ENCODE data around the gene TCF7L2. TPM values are rescaled to one million over a fixed set of nuclear protein-coding genes. Genes with fewer than 3 reads are reported as not detected.
A peak's percentile ranks its signal among the peaks of the same experiment; 100 is the strongest.

Gene TCF7L2
- total RNA-seq, 1 experiment from 2014 or later, result 22.1 TPM

DNA sequence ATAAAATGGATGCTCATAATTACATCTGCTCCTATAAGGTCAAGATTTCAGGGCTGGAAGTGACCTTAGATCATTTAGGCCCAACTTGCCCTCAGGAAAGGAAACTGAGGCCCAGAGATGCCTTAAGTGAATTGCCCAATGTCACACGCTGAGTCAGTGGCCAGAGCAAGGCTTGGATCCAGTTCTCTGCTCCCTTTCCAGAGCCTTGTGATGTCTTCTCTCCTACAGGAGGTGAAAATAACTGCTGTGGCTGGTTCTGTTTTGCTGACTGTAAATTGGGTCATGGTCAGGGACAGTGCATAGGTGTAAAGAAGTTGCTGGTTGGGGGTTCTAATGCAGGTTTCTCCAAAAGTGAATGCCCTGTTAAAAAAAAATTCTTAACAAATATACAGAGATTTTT is 91.3 kb downstream of the TCF7L2 start:
- 0 out of 2 replicates have a peak, but pooled peaks cover 5% of the 10 kb centered on the region for H3K9me3 ChIP-seq (replicated peaks)
- peaks cover 22% of the 10 kb centered on the region for H3K4me1 ChIP-seq
- DNase-seq, result no peak
- no peaks in the 10 kb centered on the region for H3K27me3 ChIP-seq
- H3K4me3 ChIP-seq, result no peak overlapping the region
- H3K27ac ChIP-seq, result no peak overlapping the region
- H3K36me3 ChIP-seq, result peaks cover 33% of the 10 kb centered on the region

DNA sequence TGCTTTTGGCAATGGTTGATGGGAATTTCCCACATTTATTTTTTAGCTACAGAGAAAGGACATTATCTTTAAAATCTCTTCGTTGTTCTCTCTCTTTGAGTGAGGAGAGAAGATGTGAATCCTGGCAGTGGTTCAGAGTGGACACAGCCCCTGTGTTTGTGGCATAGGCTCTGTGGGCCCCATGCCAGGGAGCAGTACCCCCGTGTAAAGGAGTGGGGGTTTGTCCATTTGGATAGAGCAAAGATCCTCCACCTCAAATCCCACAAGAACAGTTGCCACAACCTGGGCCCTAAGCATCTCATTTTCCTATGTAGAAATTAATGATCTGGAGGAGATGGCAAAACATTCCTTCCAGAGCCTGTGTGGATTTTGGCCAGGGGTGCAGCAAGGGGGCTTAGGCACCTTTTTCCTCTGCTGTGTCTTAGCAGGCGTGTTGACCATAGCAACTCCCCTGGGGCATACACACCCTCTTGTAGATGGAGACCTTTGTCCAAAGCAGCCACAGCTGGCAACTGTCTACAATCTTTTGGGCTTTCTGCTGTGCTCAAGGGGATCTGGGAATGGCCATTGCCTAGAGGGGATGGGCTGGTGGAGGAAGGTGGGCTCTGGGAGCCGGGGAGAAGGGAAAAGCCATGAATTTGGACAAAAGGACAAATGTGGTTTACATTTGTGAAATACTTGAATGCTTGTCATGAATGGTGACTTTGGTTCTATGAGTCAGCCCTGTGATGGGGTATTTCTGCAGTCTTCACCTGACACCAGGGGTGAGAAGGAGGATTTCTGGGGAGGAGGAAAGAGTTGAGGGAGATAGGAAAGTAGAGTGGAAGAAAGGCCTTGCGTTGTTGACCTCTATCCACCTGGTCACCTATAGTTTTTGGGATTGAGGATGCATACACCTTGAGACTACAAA is 92.0 kb downstream of the TCF7L2 start:
- Histone ChIP-seq H3K4me1 (peaks cover 30% of the 10 kb centered on the region), H3K27me3 (no peaks in the 10 kb centered on the region), H3K4me3 (no peak overlapping the region), H3K27ac (peak overlapping the region; percentile 54), H3K36me3 (peaks cover 40% of the 10 kb centered on the region), H3K9me3 (replicated peaks) (0 out of 2 replicates have a peak, but pooled peaks cover 5% of the 10 kb centered on the region)
- DNase-seq, result peak in 1 of 2 experiments; percentile 47

DNA sequence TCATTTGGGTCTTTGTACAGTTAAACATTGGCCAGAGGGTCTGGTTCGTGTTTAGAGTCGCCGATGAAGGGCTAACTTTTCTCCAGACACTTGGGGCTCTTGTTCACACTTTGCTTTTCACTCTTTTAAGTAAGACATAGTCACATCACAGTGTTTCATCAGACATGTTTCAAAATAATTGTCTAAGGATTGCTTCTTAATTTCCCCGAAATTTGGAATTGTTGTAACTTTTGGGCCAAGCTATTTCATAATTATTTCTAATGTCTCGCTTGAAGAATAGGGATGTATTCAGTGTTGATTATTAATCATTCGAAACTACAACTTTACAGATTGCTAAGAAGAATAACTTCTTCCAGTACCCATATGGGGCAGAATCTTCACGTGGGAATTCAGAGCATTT is 92.8 kb downstream of the TCF7L2 start:
- H3K27ac ChIP-seq, result peak overlapping the region; percentile 54
- H3K4me1 ChIP-seq, result peaks cover 38% of the 10 kb centered on the region
- H3K36me3 ChIP-seq, result peaks cover 36% of the 10 kb centered on the region
- H3K27me3 ChIP-seq, result no peaks in the 10 kb centered on the region
- H3K4me3 ChIP-seq, result no peak overlapping the region
- no peak for DNase-seq
- 0 out of 2 replicates have a peak, but pooled peaks cover 5% of the 10 kb centered on the region for H3K9me3 ChIP-seq (replicated peaks)

DNA sequence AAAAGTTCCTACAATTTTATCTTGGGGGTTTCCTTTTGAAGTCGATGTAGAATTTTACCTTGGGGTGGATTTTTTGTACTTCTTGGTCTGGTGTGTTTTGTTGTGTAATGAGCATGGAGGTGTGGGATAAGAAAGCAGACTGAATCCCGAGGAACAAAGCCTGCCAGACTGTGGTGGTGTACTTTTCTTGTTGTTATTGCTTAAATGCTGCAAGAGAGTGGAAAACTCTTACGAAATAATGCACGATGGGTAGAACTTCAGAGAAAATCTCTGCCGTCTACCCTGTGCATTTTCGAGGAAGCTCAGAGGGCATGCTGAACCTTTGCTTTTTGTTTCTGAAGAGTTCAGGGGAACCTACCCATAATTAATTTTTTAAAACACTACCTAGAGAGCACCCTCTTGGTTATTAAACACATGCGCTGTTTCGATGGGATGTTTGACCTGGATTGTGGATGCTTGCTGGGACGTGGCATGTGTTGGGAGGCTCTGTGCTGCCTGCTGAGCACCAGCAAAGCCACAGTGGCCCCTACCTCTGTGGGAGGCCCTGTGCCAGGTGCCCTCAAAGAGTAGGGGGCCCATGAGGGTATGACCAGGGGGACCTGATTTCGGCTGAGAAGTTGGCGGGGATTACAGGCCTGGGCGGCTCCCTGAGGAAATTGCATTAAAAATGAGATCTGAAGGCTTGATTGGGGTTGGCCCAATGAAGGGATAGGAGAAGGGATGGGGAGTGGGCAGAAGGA is 94.1 kb downstream of the TCF7L2 start:
- no peak overlapping the region for H3K4me3 ChIP-seq
- H3K36me3 ChIP-seq, result peaks cover 36% of the 10 kb centered on the region
- H3K4me1 ChIP-seq, result peaks cover 51% of the 10 kb centered on the region
- DNase-seq, result no peak
- H3K9me3 ChIP-seq (replicated peaks), result 0 out of 2 replicates have a peak, but pooled peaks cover 5% of the 10 kb centered on the region
- no peak overlapping the region for H3K27ac ChIP-seq
- H3K27me3 ChIP-seq, result no peaks in the 10 kb centered on the region

DNA sequence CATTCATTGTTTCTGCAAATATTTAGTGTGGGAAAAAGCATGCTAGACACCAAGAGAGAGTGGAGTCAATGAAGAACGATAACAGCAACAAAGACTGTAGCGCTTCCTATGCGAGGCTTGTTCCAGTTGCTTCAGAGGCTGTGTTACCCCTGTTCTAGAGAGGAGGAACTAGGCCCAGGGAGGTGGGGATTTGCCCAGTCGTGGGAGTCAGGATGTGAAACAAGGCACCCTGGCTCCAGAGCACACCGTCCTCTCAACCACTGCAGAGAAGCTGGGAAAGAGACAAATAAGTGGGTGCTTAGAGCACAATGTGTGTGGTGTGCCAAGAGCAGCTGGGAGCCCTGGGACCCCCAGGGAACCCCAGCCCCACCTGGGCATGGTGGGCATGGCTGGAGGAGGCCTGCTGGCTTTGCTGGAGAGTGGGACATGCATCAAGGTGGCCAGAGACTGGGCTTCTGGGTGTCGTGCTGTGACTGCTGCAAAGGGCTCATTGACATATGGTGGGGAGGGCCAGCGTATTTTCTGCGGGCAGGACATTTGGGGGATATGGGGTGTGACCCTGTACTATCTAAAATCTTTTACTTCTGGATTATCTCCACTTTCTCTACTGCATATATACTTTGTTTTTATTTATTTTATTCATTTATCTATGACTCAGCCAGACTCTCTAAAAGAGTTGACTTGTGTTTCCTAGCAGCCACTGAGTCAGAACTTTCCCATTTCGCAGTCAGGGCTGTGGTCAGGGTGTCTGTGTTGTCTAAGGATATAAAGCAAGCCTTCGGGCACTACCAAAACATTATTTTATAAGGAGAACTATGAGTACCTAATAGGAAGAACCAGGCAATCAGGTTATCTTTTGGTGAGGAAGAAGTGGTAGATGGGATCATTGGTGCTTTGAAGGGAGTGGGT is 95.4 kb downstream of the TCF7L2 start:
- H3K27ac ChIP-seq, result no peak overlapping the region
- no peak for DNase-seq

DNA sequence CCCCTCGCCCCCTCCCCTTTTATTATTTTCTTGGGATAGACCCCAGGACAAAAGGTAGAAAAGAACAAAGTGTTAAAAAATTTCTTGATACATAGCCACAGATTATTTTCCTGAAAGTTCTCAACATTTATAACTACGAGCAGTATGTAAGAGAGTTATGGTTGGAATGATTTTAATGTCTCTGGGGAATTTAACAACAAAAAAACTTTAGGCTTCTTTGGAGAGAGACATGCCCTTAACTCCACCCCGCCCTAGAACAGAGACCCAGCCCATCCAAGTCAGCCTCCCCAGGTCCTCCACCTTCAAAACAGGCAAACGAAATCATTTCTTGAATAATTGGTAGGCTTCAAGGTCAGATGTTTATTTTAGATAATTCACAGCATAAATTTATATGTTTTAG is 97.1 kb downstream of the TCF7L2 start:
- Histone ChIP-seq H3K36me3 (peaks cover 28% of the 10 kb centered on the region), H3K9me3 (replicated peaks) (0 out of 2 replicates have a peak, but pooled peaks cover 5% of the 10 kb centered on the region)
- DNase-seq, result peak in 1 of 2 experiments; percentile 44

More for the DNA sequence above, 95.4 kb downstream of the TCF7L2 start:
- Histone ChIP-seq H3K36me3 (peaks cover 36% of the 10 kb centered on the region), H3K27me3 (no peaks in the 10 kb centered on the region), H3K4me1 (peaks cover 63% of the 10 kb centered on the region), H3K4me3 (no peak overlapping the region), H3K9me3 (replicated peaks) (0 out of 2 replicates have a peak, but pooled peaks cover 5% of the 10 kb centered on the region)

DNA sequence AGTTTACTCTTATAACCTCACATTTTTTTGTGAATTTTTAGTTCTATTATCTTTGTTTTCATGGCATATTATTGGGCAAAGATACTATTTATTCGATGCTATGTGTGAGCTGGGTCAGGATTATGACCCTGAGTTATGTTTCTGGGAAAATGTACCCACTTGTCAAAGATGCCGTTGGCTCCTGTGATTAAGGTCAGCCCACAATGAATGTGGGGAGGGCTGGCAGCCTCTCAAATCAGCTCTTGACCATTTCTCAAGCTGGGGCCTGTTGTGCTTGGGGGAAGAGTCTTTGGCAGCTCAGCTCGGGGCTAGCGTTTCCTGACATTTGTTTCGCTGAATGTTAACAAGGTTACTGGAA is 97.5 kb downstream of the TCF7L2 start:
- Histone ChIP-seq H3K4me1 (peaks cover 66% of the 10 kb centered on the region), H3K36me3 (peaks cover 26% of the 10 kb centered on the region), H3K27me3 (no peaks in the 10 kb centered on the region), H3K4me3 (peak overlapping the region; percentile 1; the same call in 1 of the 2 replicates), H3K9me3 (replicated peaks) (0 out of 2 replicates have a peak, but pooled peaks cover 5% of the 10 kb centered on the region), H3K27ac (peak overlapping the region; percentile 93)
- DNase-seq, result peak; percentile 70 to 83

More for the DNA sequence above, 97.1 kb downstream of the TCF7L2 start:
- peaks cover 70% of the 10 kb centered on the region for H3K4me1 ChIP-seq
- no peaks in the 10 kb centered on the region for H3K27me3 ChIP-seq
- H3K4me3 ChIP-seq, result no peak overlapping the region
- H3K27ac ChIP-seq, result peak overlapping the region; percentile 93

DNA sequence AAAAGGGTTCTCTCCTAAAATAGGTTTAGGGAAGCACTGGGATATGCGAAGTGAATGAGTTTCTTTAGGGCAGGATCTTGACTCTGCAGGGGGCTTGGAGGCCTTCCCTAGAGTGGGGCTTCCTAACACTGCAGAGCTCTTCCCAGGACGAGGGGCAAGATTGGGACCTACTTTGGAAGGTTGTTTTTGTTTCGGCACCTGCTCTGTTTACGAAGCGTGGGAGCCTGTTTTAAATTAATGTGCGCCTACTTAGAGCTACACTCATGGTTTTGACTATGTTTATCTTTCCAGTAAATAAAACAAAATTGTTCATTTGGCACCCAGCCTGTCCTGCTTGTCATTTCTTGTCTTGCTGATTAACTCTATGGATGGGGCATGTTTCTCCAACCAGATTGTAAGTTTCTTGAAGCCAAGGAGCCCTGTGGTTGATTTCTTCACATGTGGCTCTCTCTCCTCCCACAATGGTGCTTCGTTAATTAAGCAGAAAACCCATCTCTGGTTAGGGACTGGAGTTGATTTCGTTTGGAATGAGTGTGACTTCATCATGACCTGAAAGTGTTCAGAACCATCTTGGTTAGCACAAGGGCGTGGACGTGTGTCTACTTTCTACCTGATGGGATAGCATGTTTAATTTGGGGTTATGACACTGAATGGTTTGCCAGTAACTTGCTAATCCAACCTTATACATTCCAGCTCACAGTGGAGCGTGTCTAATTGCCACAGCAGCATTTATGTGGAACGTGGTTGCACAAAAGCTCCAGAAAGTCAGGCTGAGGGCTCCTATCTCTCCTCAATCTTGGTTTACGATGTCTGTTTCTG is 98.1 kb downstream of the TCF7L2 start:
- Histone ChIP-seq H3K36me3 (peaks cover 20% of the 10 kb centered on the region), H3K4me3 (peak overlapping the region; percentile 1; the same call in 1 of the 2 replicates), H3K27me3 (no peaks in the 10 kb centered on the region), H3K27ac (peak overlapping the region; percentile 93), H3K4me1 (peaks cover 61% of the 10 kb centered on the region), H3K9me3 (replicated peaks) (0 out of 2 replicates have a peak, but pooled peaks cover 5% of the 10 kb centered on the region)
- peak; percentile 88 to 95 for DNase-seq

DNA sequence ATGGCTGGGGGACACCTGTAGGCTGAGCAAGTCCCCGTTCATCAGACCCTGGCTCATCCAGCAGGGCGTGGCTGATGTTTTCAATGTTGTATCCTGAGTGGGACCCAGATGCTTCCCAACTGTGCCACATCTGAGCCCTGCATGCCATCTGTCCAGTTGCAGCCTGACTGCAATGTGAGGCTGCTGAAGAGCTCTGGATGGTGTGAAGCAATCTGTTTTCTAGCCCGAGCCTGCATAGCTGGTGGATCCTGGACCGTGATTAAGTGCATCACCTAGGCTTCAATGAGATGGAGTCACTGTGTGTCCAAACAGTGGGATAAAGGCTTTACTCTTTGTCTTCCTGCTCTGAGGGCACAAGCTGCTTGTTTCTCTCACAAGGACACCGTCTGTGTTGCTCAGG is 99.8 kb downstream of the TCF7L2 start:
- Histone ChIP-seq H3K9me3 (replicated peaks) (0 out of 2 replicates have a peak, but pooled peaks cover 5% of the 10 kb centered on the region), H3K4me1 (peaks cover 69% of the 10 kb centered on the region), H3K27me3 (no peaks in the 10 kb centered on the region), H3K36me3 (peaks cover 12% of the 10 kb centered on the region), H3K27ac (peak overlapping the region; percentile 93; the same call in 1 of the 2 replicates), H3K4me3 (no peak overlapping the region)
- no peak for DNase-seq

DNA sequence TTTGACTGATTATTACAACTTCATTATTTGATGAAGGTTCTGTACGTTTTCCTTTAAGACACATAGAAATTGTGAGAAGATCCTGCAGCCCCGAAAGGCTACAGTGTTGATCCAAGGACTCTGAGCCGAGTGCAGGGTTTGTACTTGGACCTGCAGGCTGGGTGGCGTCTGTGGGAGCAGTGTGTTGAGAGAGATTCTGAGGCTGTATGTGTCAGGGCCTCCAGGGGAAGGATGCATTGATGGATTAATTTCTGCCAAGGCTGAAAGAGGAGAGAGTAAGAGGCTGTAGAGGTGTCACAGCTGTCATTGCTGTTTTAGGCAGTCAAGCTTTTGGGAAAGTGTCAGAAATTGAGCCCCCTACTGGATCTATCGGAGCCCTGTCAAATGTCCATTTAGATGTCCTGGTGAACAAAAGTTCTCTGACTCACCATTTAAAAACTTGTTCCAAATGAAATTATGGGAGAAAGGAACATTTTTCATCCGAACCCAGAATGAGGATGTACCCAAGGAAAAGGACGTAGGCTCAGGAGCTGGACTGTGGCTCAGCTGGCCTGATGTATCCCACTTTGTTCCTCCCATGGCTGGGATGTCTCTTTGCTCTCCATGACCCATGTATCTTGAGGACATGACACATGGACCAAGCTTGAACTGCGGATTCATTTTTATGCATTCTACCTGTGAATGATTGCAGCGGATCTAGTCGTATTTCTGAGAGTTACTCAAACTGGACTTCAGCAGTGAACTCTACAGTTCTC is 102.2 kb downstream of the TCF7L2 start:
- H3K27me3 ChIP-seq, result no peaks in the 10 kb centered on the region
- DNase-seq, result peak; percentile 28 to 60
- H3K27ac ChIP-seq, result no peak overlapping the region

DNA sequence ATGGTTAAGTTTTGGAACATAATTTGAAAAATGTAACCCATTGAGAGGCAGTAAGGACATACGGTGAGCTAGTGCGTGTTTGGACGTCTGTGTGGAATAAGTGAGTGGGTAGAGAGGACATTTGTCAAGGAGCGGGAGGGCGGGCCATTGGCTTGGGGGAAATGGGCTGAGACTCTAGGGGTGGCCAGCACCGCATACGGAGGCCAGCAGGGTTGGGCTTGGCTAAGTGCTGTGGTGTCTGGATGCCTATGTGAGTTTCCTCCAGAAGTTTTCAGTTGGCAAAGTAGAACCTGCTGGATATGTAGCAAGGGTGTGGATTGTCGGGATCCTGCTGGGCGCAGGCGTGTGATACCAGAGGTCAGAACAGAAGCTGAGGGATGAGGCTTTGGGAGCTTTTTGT is 103.0 kb downstream of the TCF7L2 start:
- Histone ChIP-seq H3K4me3 (no peak overlapping the region), H3K4me1 (peaks cover 68% of the 10 kb centered on the region), H3K27me3 (no peaks in the 10 kb centered on the region), H3K9me3 (replicated peaks) (no peaks in the 10 kb centered on the region), H3K36me3 (no peaks in the 10 kb centered on the region; the same call in 1 of the 2 replicates), H3K27ac (no peak overlapping the region)
- no peak for DNase-seq

More for the DNA sequence above, 102.2 kb downstream of the TCF7L2 start:
- H3K36me3 ChIP-seq, result no peaks in the 10 kb centered on the region; the same call in 1 of the 2 replicates
- peaks cover 69% of the 10 kb centered on the region for H3K4me1 ChIP-seq
- H3K4me3 ChIP-seq, result no peak overlapping the region
- no peaks in the 10 kb centered on the region for H3K9me3 ChIP-seq (replicated peaks)

DNA sequence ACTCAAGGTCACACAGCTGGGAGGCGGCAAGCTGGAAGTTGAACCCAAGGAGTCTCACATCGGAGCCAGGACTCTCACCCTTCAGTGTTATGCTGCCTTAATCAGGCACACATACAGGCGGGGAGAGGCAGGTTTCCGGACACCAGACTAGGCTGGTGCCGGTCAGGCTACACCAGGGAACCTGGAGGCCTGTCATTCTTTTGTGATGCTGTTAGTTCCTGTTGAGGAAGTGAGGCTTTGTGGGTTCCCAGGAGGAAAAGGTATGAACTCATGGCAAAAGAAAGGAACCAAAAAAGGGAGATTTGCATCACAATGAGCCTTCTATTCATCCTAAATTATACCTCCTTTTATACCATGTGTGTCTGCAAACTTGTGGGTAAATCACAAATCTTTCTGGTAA is 103.8 kb downstream of the TCF7L2 start:
- H3K4me1 ChIP-seq, result peaks cover 64% of the 10 kb centered on the region
- H3K36me3 ChIP-seq, result no peaks in the 10 kb centered on the region; the same call in 1 of the 2 replicates
- H3K27ac ChIP-seq, result no peak overlapping the region
- no peak overlapping the region for H3K4me3 ChIP-seq
- H3K9me3 ChIP-seq (replicated peaks), result no peaks in the 10 kb centered on the region
- DNase-seq, result no peak
- no peaks in the 10 kb centered on the region for H3K27me3 ChIP-seq

DNA sequence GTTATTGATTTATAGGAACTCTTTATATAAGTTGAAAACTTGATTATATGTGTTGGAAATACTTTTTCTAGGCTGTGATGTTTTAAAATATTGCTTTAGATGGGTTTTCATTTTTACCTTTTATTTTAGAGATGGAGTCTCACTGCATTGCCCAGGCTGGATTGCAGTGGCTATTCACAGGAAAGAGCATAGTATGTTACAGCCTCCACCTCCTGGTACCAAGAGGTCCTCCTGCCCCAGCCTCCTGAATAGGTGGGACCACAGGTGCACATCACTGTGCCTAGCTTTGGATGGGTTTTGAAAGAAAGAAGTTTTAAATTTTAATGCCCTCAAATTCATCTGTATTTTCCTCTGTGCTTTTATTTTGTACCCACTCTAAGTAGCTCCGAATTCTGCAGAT is 105.4 kb downstream of the TCF7L2 start:
- peaks cover 65% of the 10 kb centered on the region for H3K4me1 ChIP-seq
- no peak for DNase-seq
- no peaks in the 10 kb centered on the region for H3K9me3 ChIP-seq (replicated peaks)
- no peak overlapping the region for H3K27ac ChIP-seq
- no peaks in the 10 kb centered on the region; the same call in 1 of the 2 replicates for H3K36me3 ChIP-seq
- H3K4me3 ChIP-seq, result no peak overlapping the region
- no peaks in the 10 kb centered on the region for H3K27me3 ChIP-seq

Measured in SJCRH30 (cell line).